Ishikawa (cell line): Measurements from ENCODE around the gene CCDC146.

ENCODE experiments used
- CEBPB ChIP-seq: IDR thresholded peaks from 2 replicates; pipeline ENCODE4 v1.6.1; 2012
- CREB1 ChIP-seq: IDR thresholded peaks from 2 replicates; pipeline ENCODE4 v1.6.1; 2012; ENCODE audit warnings: low read depth
- EGR1 ChIP-seq: IDR thresholded peaks from 2 replicates; pipeline ENCODE4 v1.6.1; 2012
- EP300 ChIP-seq: IDR thresholded peaks from 2 replicates; pipeline ENCODE4 v1.6.1; 2012; ENCODE audit warnings: borderline replicate concordance
- FOXM1 ChIP-seq: IDR thresholded peaks from 2 replicates; pipeline ENCODE4 v1.6.1; 2012; ENCODE audit warnings: low read depth, borderline replicate concordance
- MAX ChIP-seq: IDR thresholded peaks from 2 replicates; pipeline ENCODE4 v1.6.1; 2012
- NFIC ChIP-seq: IDR thresholded peaks from 2 replicates; pipeline ENCODE4 v1.6.1; 2012
- RAD21 ChIP-seq: IDR thresholded peaks from 2 replicates; pipeline ENCODE4 v1.6.1; 2012; ENCODE audit warnings: low read depth
- REST ChIP-seq: IDR thresholded peaks from 2 replicates; pipeline ENCODE4 v1.6.1; 2012; ENCODE audit warnings: low read depth, mild to moderate bottlenecking
- TAF1 ChIP-seq: IDR thresholded peaks from 2 replicates; pipeline ENCODE4 v1.6.1; 2012; ENCODE audit warnings: low read depth, mild to moderate bottlenecking
- TCF12 ChIP-seq: IDR thresholded peaks from 2 replicates; pipeline ENCODE4 v1.6.1; 2012; ENCODE audit warnings: low read depth
- TEAD4 ChIP-seq: IDR thresholded peaks from 2 replicates; pipeline ENCODE4 v1.6.1; 2012
- YY1 ChIP-seq: IDR thresholded peaks from 2 replicates; pipeline ENCODE4 v1.6.1; 2012; ENCODE audit warnings: low read depth
- ZBTB7A ChIP-seq: IDR thresholded peaks from 2 replicates; pipeline ENCODE4 v1.6.1; 2012; ENCODE audit warnings: low read depth
- TF ChIP-seq, protein P1 (sequence below): IDR thresholded peaks from 2 replicates; pipeline ENCODE4 v1.6.1; 2012

CCDC146 gene

GRCh38 chr7:77270094-77270480 is 147.7 kb downstream of the CCDC146 start:
- TF ChIP-seq RAD21 (no peak), FOXM1 (no peak), TCF12 (no peak), YY1 (no peak), TAF1 (no peak), NFIC (no peak), CREB1 (no peak), CEBPB (no peak), EP300 (no peak), REST (no peak), EGR1 (no peak), ZBTB7A (no peak), MAX (no peak), TEAD4 (no peak)
- TF ChIP-seq, protein P1, sequence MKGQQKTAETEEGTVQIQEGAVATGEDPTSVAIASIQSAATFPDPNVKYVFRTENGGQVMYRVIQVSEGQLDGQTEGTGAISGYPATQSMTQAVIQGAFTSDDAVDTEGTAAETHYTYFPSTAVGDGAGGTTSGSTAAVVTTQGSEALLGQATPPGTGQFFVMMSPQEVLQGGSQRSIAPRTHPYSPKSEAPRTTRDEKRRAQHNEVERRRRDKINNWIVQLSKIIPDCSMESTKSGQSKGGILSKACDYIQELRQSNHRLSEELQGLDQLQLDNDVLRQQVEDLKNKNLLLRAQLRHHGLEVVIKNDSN = no peak

DNA sequence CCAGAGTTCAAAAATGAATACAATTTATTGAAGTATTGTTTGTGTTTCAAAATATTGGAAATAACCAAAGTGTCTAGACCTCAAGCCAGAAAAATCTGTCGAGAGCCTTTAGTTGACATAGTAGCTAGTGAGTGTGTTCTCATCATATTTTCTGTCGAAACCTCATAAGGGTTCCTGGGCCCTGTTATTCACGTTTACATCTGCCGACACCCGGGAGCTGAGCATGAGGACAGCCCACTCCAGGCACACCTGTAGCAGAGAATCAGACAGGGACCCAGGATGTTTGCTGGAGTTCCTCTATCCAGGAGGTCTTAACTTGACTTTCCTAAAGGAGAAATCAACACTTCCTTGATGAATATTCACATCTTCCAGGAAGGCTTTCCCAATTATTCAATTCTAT is 149.4 kb downstream of the CCDC146 start:
- no peak for TF ChIP-seq TEAD4

- no peak for TF ChIP-seq EP300
- no peak for TF ChIP-seq CEBPB
- TF ChIP-seq TAF1 = no peak
- no peak for TF ChIP-seq FOXM1
- TF ChIP-seq EGR1 = no peak
- no peak for TF ChIP-seq YY1
- TF ChIP-seq, protein P1 = no peak
- TF ChIP-seq CREB1 = no peak
- no peak for TF ChIP-seq MAX
- TF ChIP-seq TCF12 = no peak
- TF ChIP-seq ZBTB7A = no peak
- no peak for TF ChIP-seq REST
Observed at GRCh38 chr7:77276120-77276519, 153.7 kb downstream of the CCDC146 start.

DNA sequence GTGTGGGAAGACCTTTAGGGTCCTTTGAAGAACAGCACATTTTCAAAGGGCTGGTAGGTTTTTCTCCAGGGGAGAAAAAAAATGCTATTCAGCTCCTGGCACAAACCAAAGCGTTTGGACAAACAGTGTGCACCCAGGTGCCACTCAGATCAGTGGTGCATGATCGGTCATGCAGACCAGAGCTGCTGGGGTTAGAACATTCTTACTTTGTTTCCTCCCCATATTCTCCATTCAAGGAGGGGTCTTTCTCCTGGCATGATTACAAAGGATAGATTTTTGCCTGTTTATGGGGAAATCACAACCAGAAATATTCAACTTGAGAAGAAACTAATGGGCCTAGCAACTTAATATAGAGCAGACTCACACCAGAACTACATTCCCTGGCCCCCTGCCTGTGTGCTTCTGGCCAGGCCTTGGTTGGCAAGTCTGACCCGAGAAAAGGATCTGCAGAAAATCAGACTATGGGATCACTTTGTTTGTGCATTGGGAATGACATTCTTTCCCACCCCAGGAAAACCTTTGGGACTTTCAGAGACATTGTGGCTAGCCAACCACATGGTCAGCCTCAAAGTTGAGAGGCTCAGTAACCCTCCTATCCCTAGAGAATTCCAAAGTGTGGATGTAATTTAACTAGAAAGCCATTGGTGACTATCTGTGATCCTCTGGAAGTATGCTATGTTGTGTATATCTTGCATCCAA is 159.5 kb downstream of the CCDC146 start:
- TF ChIP-seq ZBTB7A = peak; percentile 61; the same call in 1 of the 2 replicates
- TF ChIP-seq MAX = peak; percentile 72
- no peak for TF ChIP-seq EGR1
- no peak for TF ChIP-seq CEBPB
- TF ChIP-seq CREB1 = no peak
- peak; percentile 96 for TF ChIP-seq TCF12
- no peak for TF ChIP-seq TAF1
- TF ChIP-seq YY1 = no peak
- TF ChIP-seq EP300 = peak; percentile 95
- peak; percentile 96 for TF ChIP-seq FOXM1
- TF ChIP-seq REST = no peak
- TF ChIP-seq TEAD4 = peak; percentile 75
- no peak; the same call in 1 of the 2 replicates for TF ChIP-seq RAD21
- TF ChIP-seq NFIC = peak; percentile 87
- TF ChIP-seq, protein P1 = no peak
